Caco-2 (cell line): Measurements from ENCODE around the gene NCAPH2. TPM values are rescaled to one million over a fixed set of nuclear protein-coding genes. Genes with fewer than 3 reads are reported as not detected.
"Not testable (repeated sequence)": the region's sequence is repeated elsewhere in the genome, so short reads cannot be mapped to it uniquely, and the experiment has no call there.

Experiments
- BruUV-seq: library from RNA; stranded (reverse); fragments of 400-500 nt; replicated peaks from 2 replicates; lab custom pipeline; 2021; lab: Mats Ljungman, UMichigan
- CTCF ChIA-PET: fragments of 300-600 bp; sonication (Branson Sonifier 250); formaldehyde crosslinking; loops from one replicate; lab custom pipeline; 2022; ENCODE audit warnings: antibody characterized with exemption; lab: Charles Lee
- POLR2A ChIA-PET: fragments of 300-600 bp; sonication (Branson Sonifier 250); formaldehyde crosslinking; loops from one replicate; lab custom pipeline; 2022; ENCODE audit warnings: antibody characterized with exemption; lab: Charles Lee
- DNase-seq, 2 experiments: peaks; one replicate each; pipeline versions ENCODE4 v3.0.0 to v3.0.0-alpha.2; 2020 to 2022
- H3K27me3 ChIP-seq: replicated peaks from 2 replicates; pipeline ENCODE4 v1.6.0; 2011; ENCODE audit warnings: low read length; ENCODE audit not compliant: control insufficient read depth, insufficient read depth
- H3K36me3 ChIP-seq: 2 replicates; pipeline ENCODE4 v1.5.1; 2011; ENCODE audit warnings: low read length; ENCODE audit not compliant: control insufficient read depth, insufficient read depth
- H3K4me1 ChIP-seq: fragments of 250-450 bp; sonication (Bioruptor Pico); 2 replicates; pipeline ENCODE4 v1.5.1; 2020; ENCODE audit warnings: mild to moderate bottlenecking
- H3K4me3 ChIP-seq: 2 replicates; pipeline ENCODE4 v1.5.1; 2011; ENCODE audit warnings: low read depth, mild to moderate bottlenecking, control low read depth, low read length
- H3K9me3 ChIP-seq: fragments of 250-450 bp; sonication (Bioruptor Pico); 2 replicates; pipeline ENCODE4 v1.5.1; 2020; ENCODE audit warnings: mild to moderate bottlenecking, moderate library complexity
- H3K27ac Mint-ChIP-seq: one replicate; pipeline ENCODE4 v1.8.0; 2022; ENCODE audit warnings: mixed read lengths; ENCODE audit not compliant: unreplicated experiment
- H3K27me3 Mint-ChIP-seq: one replicate; pipeline ENCODE4 v1.8.0; 2022; ENCODE audit warnings: mixed read lengths; ENCODE audit not compliant: insufficient read depth, unreplicated experiment
- H3K36me3 Mint-ChIP-seq: one replicate; pipeline ENCODE4 v1.8.0; 2022; ENCODE audit warnings: mild to moderate bottlenecking, mixed read lengths; ENCODE audit not compliant: insufficient read depth, unreplicated experiment
- H3K4me1 Mint-ChIP-seq: one replicate; pipeline ENCODE4 v1.8.0; 2022; ENCODE audit warnings: low read depth, mixed read lengths; ENCODE audit not compliant: unreplicated experiment
- H3K4me3 Mint-ChIP-seq: one replicate; pipeline ENCODE4 v1.8.0; 2022; ENCODE audit warnings: mild to moderate bottlenecking, moderate library complexity, mixed read lengths; ENCODE audit not compliant: unreplicated experiment
- H3K9me3 Mint-ChIP-seq: one replicate; pipeline ENCODE4 v1.8.0; 2022; ENCODE audit warnings: mixed read lengths; ENCODE audit not compliant: unreplicated experiment
- CTCF ChIP-seq, 2 experiments: fragments of 200-600 bp in 1 of 2; IDR thresholded peaks; 1 replicate in 1 of 2; 2 replicates in 1 of 2; pipeline versions ENCODE4 v1.5.1 to v1.8.0; 2011 to 2022; ENCODE audit warnings: antibody characterized with exemption in 1 of 2, control low read depth in 1 of 2, inconsistent platforms in 1 of 2, low read depth in 1 of 2, low read length in 1 of 2, mild to moderate bottlenecking in 1 of 2, moderate library complexity in 1 of 2; ENCODE audit not compliant: insufficient read depth in 1 of 2, severe bottlenecking in 1 of 2, unreplicated experiment in 1 of 2
- intact Hi-C: fragments of 100-400 bp; cut with micrococcal nuclease; formaldehyde crosslinking; loops from one replicate; pipeline ENCODE4 v1.10.0; 2022; ENCODE audit not compliant: unreplicated experiment
- total RNA-seq: library from RNA; stranded (reverse); gene quantifications from 2 replicates; pipeline ENCODE4 v1.2.3, GENCODE V29; 2022

NCAPH2 gene
- total RNA-seq, 1 experiment from 2014 or later, result 88.9 TPM

- no peak overlapping the region for H3K4me3 Mint-ChIP-seq
- no peaks in the 10 kb centered on the region for H3K9me3 Mint-ChIP-seq
- H3K27me3 Mint-ChIP-seq, result no peaks in the 10 kb centered on the region
- Histone ChIP-seq H3K4me1 (peaks cover 5% of the 10 kb centered on the region; the same call in 1 of the 2 replicates), H3K27me3 (no peaks in the 10 kb centered on the region), H3K9me3 (no peaks in the 10 kb centered on the region), H3K36me3 (peaks cover 2% of the 10 kb centered on the region; the same call in 1 of the 2 replicates), H3K4me3 (no peak overlapping the region)
- POLR2A ChIA-PET, result no interaction called here
- intact Hi-C loops, result no loop called here
- peaks cover 47% of the 10 kb centered on the region for H3K36me3 Mint-ChIP-seq
- no peak for DNase-seq
- H3K4me1 Mint-ChIP-seq, result no peaks in the 10 kb centered on the region
- CTCF ChIA-PET, result interaction anchor here (0.6 kb wide), 1 partner anchor 153 kb away, joined by 3 read pairs; no protein-coding TSS in a partner anchor
- H3K27ac Mint-ChIP-seq, result no peak overlapping the region
- no peak for TF ChIP-seq CTCF (IDR thresholded peaks at IDR 0.05; ENCODE audit: insufficient read depth in 1 of 2, low read depth in 1 of 2, low read length in 1 of 2, severe bottlenecking in 1 of 2, unreplicated experiment in 1 of 2)
- no TSS peak for BruUV-seq
These were observed 11.1 kb downstream of the NCAPH2 start for GRCh38 chr22:50519151-50519550.

DNA sequence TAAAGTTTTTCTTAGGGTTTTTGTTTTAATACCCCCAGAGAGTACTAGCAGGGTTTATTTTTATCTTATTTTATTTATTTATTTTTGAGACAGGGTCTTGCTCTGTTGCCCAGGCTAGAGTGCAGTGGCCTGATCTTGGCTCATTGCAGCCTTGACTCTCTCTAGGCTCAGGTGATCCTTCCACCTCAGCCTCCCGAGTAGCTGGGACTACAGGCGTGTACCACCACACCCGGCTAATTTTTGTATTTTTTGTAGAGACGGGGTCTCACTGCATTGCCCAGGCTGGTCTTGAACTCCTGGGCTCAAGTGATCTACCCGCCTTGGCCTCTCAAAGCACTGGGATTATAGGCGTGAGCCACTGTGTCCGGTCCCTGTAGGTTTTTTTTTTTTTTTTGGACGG lies 12.2 kb downstream of the NCAPH2 start:
- H3K27ac Mint-ChIP-seq, H3K4me1 ChIP-seq, DNase-seq, H3K27me3 Mint-ChIP-seq, H3K4me3 ChIP-seq, H3K9me3 Mint-ChIP-seq, H3K27me3 ChIP-seq, BruUV-seq, H3K4me1 Mint-ChIP-seq, CTCF ChIA-PET, H3K4me3 Mint-ChIP-seq, H3K36me3 ChIP-seq, POLR2A ChIA-PET, H3K9me3 ChIP-seq, intact Hi-C loops: not testable (repeated sequence)
- H3K36me3 Mint-ChIP-seq, result peaks cover 53% of the 10 kb centered on the region

GRCh38 chr22:50520826-50521453 lies 12.9 kb downstream of the NCAPH2 start:
- peaks cover 8% of the 10 kb centered on the region for H3K4me1 Mint-ChIP-seq
- POLR2A ChIA-PET, result no interaction called here
- Histone ChIP-seq H3K4me3 (no peak overlapping the region), H3K9me3 (no peaks in the 10 kb centered on the region), H3K27me3 (no peaks in the 10 kb centered on the region), H3K36me3 (peaks cover 2% of the 10 kb centered on the region; the same call in 1 of the 2 replicates), H3K4me1 (peaks cover 9% of the 10 kb centered on the region; the same call in 1 of the 2 replicates)
- BruUV-seq, result no TSS peak
- intact Hi-C loops, result no loop called here
- H3K27ac Mint-ChIP-seq, result no peak overlapping the region
- H3K36me3 Mint-ChIP-seq, result peaks cover 53% of the 10 kb centered on the region
- H3K4me3 Mint-ChIP-seq, result no peak overlapping the region
- TF ChIP-seq CTCF (IDR thresholded peaks at IDR 0.05; ENCODE audit: insufficient read depth in 1 of 2, low read depth in 1 of 2, low read length in 1 of 2, severe bottlenecking in 1 of 2, unreplicated experiment in 1 of 2), result no peak
- no peaks in the 10 kb centered on the region for H3K9me3 Mint-ChIP-seq
- CTCF ChIA-PET, result no interaction called here
- no peaks in the 10 kb centered on the region for H3K27me3 Mint-ChIP-seq
- DNase-seq, result peak in 1 of 2 experiments; percentile 30
